Upper lobe of left lung (tissue), 4 donors: ENCODE measurements around the gene FAM168A.

Experiments
- CTCF ChIP-seq, 6 experiments: fragments of 450-650 bp in 4 of 6; fragments of 200-600 bp in 2 of 6; sonication (generic) in 2 of 6; IDR thresholded peaks; one replicate each; pipeline ENCODE4 v1.5.1; 2016 to 2019; ENCODE audit warnings: antibody characterized with exemption in 6 of 6
- EP300 ChIP-seq, 4 donors: sonication (generic); formaldehyde crosslinking; IDR thresholded peaks; one replicate each; pipeline ENCODE4 v1.5.1; 2017; ENCODE audit warnings: antibody characterized with exemption in 4 of 4, control low read depth in 2 of 4
- POLR2A ChIP-seq, 4 donors: fragments of 450-650 bp; IDR thresholded peaks; one replicate each; pipeline ENCODE4 v1.5.1; 2016 to 2017; ENCODE audit warnings: antibody characterized with exemption in 4 of 4, mild to moderate bottlenecking in 2 of 4
- POLR2AphosphoS5 ChIP-seq, 2 donors: sonication (generic); formaldehyde crosslinking; IDR thresholded peaks; one replicate each; pipeline ENCODE4 v1.5.1; 2017; ENCODE audit warnings: antibody characterized with exemption in 2 of 2

- TF ChIP-seq CTCF (IDR thresholded peaks at IDR 0.05) (no peak), POLR2A (IDR thresholded peaks at IDR 0.05) (no peak), EP300 (IDR thresholded peaks at IDR 0.05) (no peak), POLR2AphosphoS5 (IDR thresholded peaks at IDR 0.05) (no peak)
Observed at GRCh38 chr11:73397468-73398131, 200.3 kb downstream of the FAM168A start.
